K562 (cell line): ENCODE data around the gene SEC22A. TPM values are rescaled to one million over a fixed set of nuclear protein-coding genes. Genes with fewer than 3 reads are reported as not detected.

Source experiments
- ATAC-seq: fragments of 200-7000 bp; cut with Tn5 transposase; 3 replicates; pipeline ENCODE4 v1.9.1; 2020; ENCODE audit warnings: moderate library complexity
- BruUV-seq: library from RNA; stranded (reverse); fragments of 400-500 nt; replicated peaks from 2 replicates; lab custom pipeline; 2021; lab: Mats Ljungman, UMichigan
- CTCF ChIA-PET: fragments of 300-600 bp; formaldehyde crosslinking; extraction: SDS; loops from one replicate; lab custom pipeline; 2021; ENCODE audit warnings: low intra/inter-chr PET ratio; lab: Yijun Ruan, JAX
- POLR2A ChIA-PET: fragments of 300-600, 350-650 bp; sonication (Branson Sonifier 250); formaldehyde crosslinking; extraction: SDS; loops from one replicate; lab custom pipeline; 2021; ENCODE audit warnings: antibody characterized with exemption, inconsistent platforms; lab: Yijun Ruan, JAX
- DNase-seq, 4 experiments: peaks; one replicate each; pipeline versions ENCODE4 v3.0.0 to v3.0.0-alpha.2; 2011 to 2018; ENCODE audit warnings: low spot score in 3 of 4, mixed read lengths in 3 of 4; ENCODE audit errors: extremely low read depth in 1 of 4
- FAIRE-seq: peaks from 2 replicates; lab custom pipeline; 2011; peaks lifted over from hg19 to GRCh38; lab: Jason Lieb, UNC
- H2AFZ ChIP-seq: 2 replicates; pipeline ENCODE4 v1.6.0; 2011; ENCODE audit warnings: low read depth, low read length, control low read depth, inconsistent platforms
- H3K27ac ChIP-seq: fragments of 200-600 bp; 3 replicates; pipeline ENCODE4 v1.8.0; 2011; ENCODE audit warnings: low read depth, mild to moderate bottlenecking, control low read depth, inconsistent platforms, low read length, moderate library complexity, mixed read lengths; ENCODE audit errors: extremely low read depth
- H3K27me3 ChIP-seq, 2 experiments: fragments of 300-600 bp in 1 of 2; 2 replicates in 1 of 2; 3 replicates in 1 of 2; pipeline versions ENCODE4 v1.6.0 to v1.8.0; 2011; ENCODE audit warnings: inconsistent platforms in 2 of 2, low read length in 2 of 2, mild to moderate bottlenecking in 1 of 2, mixed read lengths in 1 of 2, moderate library complexity in 1 of 2; ENCODE audit not compliant: control insufficient read depth in 2 of 2, insufficient read depth in 2 of 2
- H3K36me3 ChIP-seq: fragments of 300-600 bp; 3 replicates; pipeline ENCODE4 v1.8.0; 2011; ENCODE audit warnings: mild to moderate bottlenecking, low read length, inconsistent platforms; ENCODE audit not compliant: control insufficient read depth, insufficient read depth
- H3K4me1 ChIP-seq, 2 experiments: fragments of 200-600 bp in 1 of 2; replicated peaks in 1 of 2; 2 replicates in 1 of 2; 3 replicates in 1 of 2; pipeline versions ENCODE4 v1.5.1 to v1.8.0; 2011; ENCODE audit warnings: inconsistent platforms in 2 of 2, low read length in 2 of 2, mild to moderate bottlenecking in 1 of 2, mixed read lengths in 1 of 2, moderate library complexity in 1 of 2; ENCODE audit not compliant: control insufficient read depth in 2 of 2, insufficient read depth in 2 of 2
- H3K4me2 ChIP-seq: 2 replicates; pipeline ENCODE4 v1.6.1; 2011; ENCODE audit warnings: low read length, control low read depth, inconsistent platforms, mixed read lengths; ENCODE audit not compliant: insufficient read depth
- H3K4me3 ChIP-seq: fragments of 200-600 bp; sonication (generic), shearing (Covaris generic); 2 replicates; pipeline ENCODE4 v1.5.1; 2016; ENCODE audit warnings: control low read depth, inconsistent platforms
- H3K79me2 ChIP-seq: fragments of 200-600 bp; 3 replicates; pipeline ENCODE4 v1.8.0; 2011; ENCODE audit warnings: low read length, inconsistent platforms; ENCODE audit not compliant: control insufficient read depth, insufficient read depth
- H3K9ac ChIP-seq, 2 experiments: 2 replicates each; pipeline versions ENCODE4 v1.6.0 to v1.6.1; 2011; ENCODE audit warnings: low read depth in 2 of 2, low read length in 2 of 2, control low read depth in 1 of 2, inconsistent platforms in 1 of 2, mild to moderate bottlenecking in 1 of 2, mixed read lengths in 1 of 2; ENCODE audit not compliant: insufficient read depth in 1 of 2
- H3K9me1 ChIP-seq: one replicate; pipeline ENCODE4 v1.6.0; 2011; ENCODE audit warnings: inconsistent platforms, mild to moderate bottlenecking, low read length, moderate library complexity; ENCODE audit not compliant: control insufficient read depth, insufficient read depth
- H3K9me3 ChIP-seq: replicated peaks from 2 replicates; pipeline ENCODE4 v1.5.1; 2011; ENCODE audit warnings: low read depth, low read length, inconsistent platforms; ENCODE audit not compliant: control insufficient read depth, insufficient read depth
- H4K20me1 ChIP-seq: replicated peaks from 2 replicates; pipeline ENCODE4 v1.6.1; 2011; ENCODE audit warnings: low read length, inconsistent platforms, mixed read lengths; ENCODE audit not compliant: control insufficient read depth, insufficient read depth
- CTCF ChIP-seq, 3 experiments: IDR thresholded peaks in 2 of 3; conservative IDR thresholded peaks in 1 of 3; 2 replicates each; pipeline ENCODE4 v1.5.1; 2011 to 2012; ENCODE audit warnings: low read length in 3 of 3, mild to moderate bottlenecking in 3 of 3, control low read depth in 2 of 3, improper control_type of control experiment in 1 of 3, inconsistent platforms in 1 of 3, low read depth in 1 of 3, mixed read lengths in 1 of 3, moderate library complexity in 1 of 3; ENCODE audit not compliant: insufficient read depth in 2 of 3
- DNMT1 ChIP-seq: fragments of 450-650 bp; IDR thresholded peaks from 2 replicates; pipeline ENCODE4 v1.6.1; 2016; ENCODE audit warnings: antibody characterized with exemption, mild to moderate bottlenecking
- FOXP4 ChIP-seq: sonication (generic); formaldehyde crosslinking; IDR thresholded peaks from 2 replicates; pipeline ENCODE4 v1.8.0; 2022; ENCODE audit warnings: mild to moderate bottlenecking, missing genetic modification reagents, borderline replicate concordance
- POLR2G ChIP-seq: fragments of 200-400 bp; formaldehyde crosslinking; IDR thresholded peaks from 2 replicates; pipeline ENCODE4 v1.6.1; 2017; ENCODE audit warnings: low read depth, mild to moderate bottlenecking, antibody characterized with exemption, low read length, moderate library complexity
- PRPF4 ChIP-seq: fragments of 200-400 bp; formaldehyde crosslinking; IDR thresholded peaks from one replicate; pipeline ENCODE4 v1.6.1; 2017; ENCODE audit warnings: low read length, low read depth, mild to moderate bottlenecking; ENCODE audit not compliant: insufficient read depth, poor library complexity, severe bottlenecking
- PURB ChIP-seq: sonication (generic); formaldehyde crosslinking; IDR thresholded peaks from 2 replicates; pipeline ENCODE4 v1.9.0; 2021; ENCODE audit warnings: low read depth, mild to moderate bottlenecking, missing genetic modification reagents
- SREBF1 ChIP-seq: fragments of 150-350 bp; IDR thresholded peaks from 2 replicates; pipeline ENCODE4 v1.6.1; 2014; ENCODE audit warnings: antibody characterized with exemption, low read depth, low read length, borderline replicate concordance
- TSC22D4 ChIP-seq: fragments of 450-650 bp; IDR thresholded peaks from 2 replicates; pipeline ENCODE4 v1.6.1; 2016; ENCODE audit warnings: missing genetic modification characterization, missing biosample characterization, control low read depth
- U2AF2 ChIP-seq: fragments of 200-400 bp; formaldehyde crosslinking; optimal IDR thresholded peaks from 2 replicates; pipeline ENCODE3; 2017; ENCODE audit warnings: low read depth, mild to moderate bottlenecking, low read length
- ZNF124 ChIP-seq: sonication (generic); formaldehyde crosslinking; IDR thresholded peaks from 2 replicates; pipeline ENCODE4 v1.8.1; 2022; ENCODE audit warnings: missing genetic modification reagents
- WGBS: fragments of 100-300 bp; shearing (Covaris generic); methylation state at CpG from one replicate; pipeline ENCODE4 v1.1.6; 2016; ENCODE audit warnings: low coverage, mixed read lengths; ENCODE audit not compliant: insufficient coverage; ENCODE audit errors: missing lambda C conversion rate; 5-methylcytosine and 5-hydroxymethylcytosine counted together
- in situ Hi-C: fragments of 300-500 bp; cut with MboI; formaldehyde crosslinking; loops from 4 replicates; pipeline ENCODE4 v1.15.0; 2018; ENCODE audit warnings: inconsistent platforms, mixed read lengths
- intact Hi-C: fragments of 100-400 bp; cut with micrococcal nuclease; formaldehyde crosslinking; loops from 2 replicates; pipeline ENCODE4 v1.14.2; 2022
- polyA plus RNA-seq, 8 experiments: library from polyadenylated mRNA; depleted of rRNA in 4 of 8; stranded (reverse) in 5 of 8; unstranded in 3 of 8; fragments of >200 nt; fragmentation: Nextera tagmentation in 2 of 8; fragmentation: Illumina TruSeq in 1 of 8; extraction: Ambion mirVana in 2 of 8; extraction: Trizol in 1 of 8; gene quantifications; 2 replicates each; pipeline versions ENCODE4 v1.2.1 to v1.2.3, GENCODE V29; 2011 to 2014; ENCODE audit warnings: inconsistent platforms in 1 of 8, missing spikeins in 1 of 8
- total RNA-seq, 7 experiments: library from RNA; depleted of rRNA in 6 of 7; stranded (reverse); fragments of >200 nt in 6 of 7; fragmentation: Illumina TruSeq in 2 of 7; extraction: Trizol in 2 of 7; gene quantifications; 2 replicates each; pipeline versions ENCODE4 v1.2.1 to v1.2.3, GENCODE V29; 2011 to 2021; ENCODE audit warnings: low replicate concordance in 1 of 7

SEC22A gene
- total and polyA plus RNA-seq, 9 of the 15 experiments (the other 6 are each of a cell fraction or from before 2014, with no cell fraction given) = 7.9 to 44.5 (median 20.5) TPM

GRCh38 chr3:123300056-123300455 lies 98.3 kb downstream of the SEC22A start:
- H3K4me2 ChIP-seq = no peak overlapping the region
- TF ChIP-seq POLR2G (no peak), CTCF (IDR thresholded peaks at IDR 0.05 in 2 of 3, conservative IDR thresholded peaks at IDR 0.05 in 1 of 3; ENCODE audit: insufficient read depth in 2 of 3, low read depth in 1 of 3, low read length in 3 of 3) (no peak), FOXP4 (CRISPR knock-in tag) (no peak), DNMT1 (no peak), ZNF124 (CRISPR knock-in tag) (no peak), PURB (no peak), U2AF2 (no peak), SREBF1 (no peak), TSC22D4 (tag) (no peak), PRPF4 (no peak)

More at GRCh38 chr3:123300056-123300455, 98.3 kb downstream of the SEC22A start:
- H3K4me3 ChIP-seq = no peak overlapping the region
- H3K9ac ChIP-seq = no peak overlapping the region
- intact Hi-C loops (no loop called here), in situ Hi-C loops (no loop called here)
- no peaks in the 10 kb centered on the region for H3K9me3 ChIP-seq
- no peak overlapping the region for H3K27ac ChIP-seq
- H2AFZ ChIP-seq = no peak overlapping the region
- no TSS peak for BruUV-seq
- H3K27me3 ChIP-seq = peaks cover 2 to 43% of the 10 kb centered on the region in 2 experiments; a peak in 3 of 5 replicates
- WGBS = 13% methylated on average over 6 of the region's 16 CpGs
- no peaks in the 10 kb centered on the region for H3K36me3 ChIP-seq
- ChIA-PET POLR2A (interaction anchor here (0.6 to 1.7 kb wide), 4 partner anchors 9 to 66 kb away, joined by 3 to 4 read pairs (median 3); no protein-coding TSS in a partner anchor), CTCF (no interaction called here)
- no peak for ATAC-seq
- FAIRE-seq = no peak
- no peaks in the 10 kb centered on the region for H3K4me1 ChIP-seq
- DNase-seq = no peak
- H4K20me1 ChIP-seq = no peaks in the 10 kb centered on the region
- no peaks in the 10 kb centered on the region for H3K9me1 ChIP-seq
- no peaks in the 10 kb centered on the region for H3K79me2 ChIP-seq
